HCT116 (cell line): ENCODE results near the gene SBK2. TPM values are rescaled to one million over a fixed set of nuclear protein-coding genes. Genes with fewer than 3 reads are reported as not detected.

Experiments used
- ATAC-seq: fragments of 200-7000 bp; cut with Tn5 transposase; 2 replicates; pipeline ENCODE4 v1.9.1; 2020; ENCODE audit warnings: mild to moderate bottlenecking, moderate library complexity
- BruUV-seq: library from RNA; stranded (reverse); fragments of 400-500 nt; replicated peaks from 2 replicates; lab custom pipeline; 2021; lab: Mats Ljungman, UMichigan
- CTCF ChIA-PET: fragments of 300-600 bp; sonication (Branson Sonifier 250); formaldehyde crosslinking; loops from one replicate; lab custom pipeline; 2021; ENCODE audit warnings: antibody characterized with exemption; lab: Charles Lee
- POLR2A ChIA-PET: fragments of 300-600, 350-600 bp; sonication (Branson Sonifier 250); formaldehyde crosslinking; loops from one replicate; lab custom pipeline; 2021; ENCODE audit warnings: antibody characterized with exemption; lab: Charles Lee
- RAD21 ChIA-PET, 2 experiments: fragments of 300-600 bp; sonication (Branson Sonifier 250); formaldehyde crosslinking; loops; one replicate each; lab custom pipeline; 2023; ENCODE audit warnings: low total read pairs in 2 of 2; ENCODE audit not compliant: uncharacterized antibody in 2 of 2, unreplicated experiment in 2 of 2, low non-redundant PET in 1 of 2; lab: Charles Lee
- DNase-seq: peaks from one replicate; pipeline ENCODE4 v3.0.0-alpha.2; 2010; ENCODE audit warnings: low read depth, low spot score
- H2AFZ ChIP-seq: fragments of 200-600 bp; shearing (Covaris generic), sonication (generic); 2 replicates; pipeline ENCODE4 v1.6.1; 2017; ENCODE audit warnings: low read depth, mixed run types, mixed read lengths, antibody characterized with exemption, low read length; ENCODE audit not compliant: poor library complexity, severe bottlenecking
- H3K27ac ChIP-seq: 2 replicates; pipeline ENCODE4 v1.5.1; 2012; ENCODE audit warnings: low read depth, low read length
- H3K27me3 ChIP-seq: fragments of 200-600 bp; sonication (generic); 2 replicates; pipeline ENCODE4 v1.6.1; 2016; ENCODE audit warnings: mixed run types, low read length, mixed read lengths; ENCODE audit not compliant: insufficient read depth
- H3K36me3 ChIP-seq, 2 experiments: fragments of 200-500 bp in 1 of 2; fragments of 200-600 bp in 1 of 2; sonication (Bioruptor generic) in 1 of 2; sonication (generic) in 1 of 2; 2 replicates each; pipeline versions ENCODE4 v1.5.1 to v1.6.1; 2014 to 2016; ENCODE audit warnings: low read length in 2 of 2, inconsistent platforms in 1 of 2, mixed read lengths in 1 of 2, mixed run types in 1 of 2; ENCODE audit not compliant: insufficient read depth in 2 of 2, control insufficient read depth in 1 of 2
- H3K4me1 ChIP-seq, 2 experiments: fragments of 200-600 bp in 1 of 2; sonication (generic) in 1 of 2; 2 replicates each; pipeline versions ENCODE4 v1.5.1 to v1.6.1; 2012 to 2017; ENCODE audit warnings: low read length in 2 of 2, inconsistent platforms in 1 of 2, mild to moderate bottlenecking in 1 of 2, mixed read lengths in 1 of 2, mixed run types in 1 of 2, moderate library complexity in 1 of 2; ENCODE audit not compliant: insufficient read depth in 2 of 2, control insufficient read depth in 1 of 2
- H3K4me2 ChIP-seq: fragments of 200-600 bp; sonication (generic); 2 replicates; pipeline ENCODE4 v1.6.1; 2017; ENCODE audit warnings: mixed run types, low read length, mixed read lengths
- H3K4me3 ChIP-seq, 2 experiments: fragments of 200-600 bp in 1 of 2; sonication (generic) in 1 of 2; replicated peaks in 1 of 2; 2 replicates each; pipeline ENCODE4 v1.5.1; 2011 to 2016; ENCODE audit warnings: low read length in 2 of 2, control low read depth in 1 of 2, low read depth in 1 of 2, mild to moderate bottlenecking in 1 of 2, mixed read lengths in 1 of 2, mixed run types in 1 of 2
- H3K79me2 ChIP-seq: fragments of 200-600 bp; sonication (generic); 2 replicates; pipeline ENCODE4 v1.6.1; 2017; ENCODE audit warnings: mild to moderate bottlenecking, mixed run types, low read length, moderate library complexity, mixed read lengths; ENCODE audit not compliant: insufficient read depth
- H3K9ac ChIP-seq: fragments of 200-600 bp; sonication (generic); 2 replicates; pipeline ENCODE4 v1.6.1; 2016; ENCODE audit warnings: low read length, mixed read lengths
- H3K9me2 ChIP-seq: fragments of 200-600 bp; sonication (generic), shearing (Covaris generic); 2 replicates; pipeline ENCODE4 v1.6.1; 2017; ENCODE audit warnings: mixed run types, mild to moderate bottlenecking, moderate library complexity; ENCODE audit not compliant: insufficient read depth
- H3K9me3 ChIP-seq, 2 experiments: fragments of 200-500 bp in 1 of 2; fragments of 200-600 bp in 1 of 2; sonication (Bioruptor generic) in 1 of 2; sonication (generic) in 1 of 2; 2 replicates each; pipeline ENCODE4 v1.6.1; 2014 to 2017; ENCODE audit warnings: low read length in 2 of 2, mixed read lengths in 2 of 2, inconsistent platforms in 1 of 2, low read depth in 1 of 2, mild to moderate bottlenecking in 1 of 2, mixed run types in 1 of 2, moderate library complexity in 1 of 2; ENCODE audit not compliant: control insufficient read depth in 1 of 2, insufficient read depth in 1 of 2
- H4K20me1 ChIP-seq: fragments of 200-600 bp; sonication (generic), shearing (Covaris generic); 2 replicates; pipeline ENCODE4 v1.6.1; 2017; ENCODE audit warnings: mixed run types, mild to moderate bottlenecking, moderate library complexity; ENCODE audit not compliant: insufficient read depth
- CBX3 ChIP-seq: IDR thresholded peaks from 2 replicates; pipeline ENCODE4 v1.6.1; 2012; ENCODE audit warnings: low read depth
- CTCF ChIP-seq, 3 experiments: fragments of 200-600 bp in 1 of 3; sonication (generic) in 1 of 3; IDR thresholded peaks in 2 of 3; conservative IDR thresholded peaks in 1 of 3; 2 replicates each; pipeline ENCODE4 v1.5.1; 2012 to 2017; ENCODE audit warnings: low read depth in 2 of 3, low read length in 2 of 3, antibody characterized with exemption in 1 of 3, borderline replicate concordance in 1 of 3, control low read depth in 1 of 3, mild to moderate bottlenecking in 1 of 3, mixed read lengths in 1 of 3, mixed run types in 1 of 3, moderate library complexity in 1 of 3; ENCODE audit not compliant: insufficient read depth in 1 of 3
- EGR1 ChIP-seq: IDR thresholded peaks from 2 replicates; pipeline ENCODE4 v1.6.1; 2012; ENCODE audit warnings: low read depth
- ELF1 ChIP-seq: IDR thresholded peaks from 2 replicates; pipeline ENCODE4 v1.6.1; 2012; ENCODE audit warnings: low read depth, borderline replicate concordance
- EZH2phosphoT487 ChIP-seq: fragments of 200-600 bp; IDR thresholded peaks from 2 replicates; pipeline ENCODE4 v1.6.1; 2018; ENCODE audit warnings: antibody characterized with exemption, borderline replicate concordance
- JUND ChIP-seq: IDR thresholded peaks from 2 replicates; pipeline ENCODE4 v1.6.1; 2012
- MAX ChIP-seq: IDR thresholded peaks from 2 replicates; pipeline ENCODE4 v1.6.1; 2012
- SP1 ChIP-seq: IDR thresholded peaks from 2 replicates; pipeline ENCODE4 v1.6.1; 2012; ENCODE audit warnings: low read depth
- ZBTB33 ChIP-seq: IDR thresholded peaks from 2 replicates; pipeline ENCODE4 v1.6.1; 2011; ENCODE audit warnings: mild to moderate bottlenecking, low read length, moderate library complexity; ENCODE audit not compliant: insufficient replicate concordance; ENCODE audit errors: extremely low read depth
- intact Hi-C: fragments of 100-400 bp; cut with micrococcal nuclease; formaldehyde crosslinking; loops from 2 replicates; pipeline ENCODE4 v1.10.0; 2022
- total RNA-seq: library from RNA; stranded (reverse); gene quantifications from one replicate; pipeline ENCODE4 v1.2.1, GENCODE V29; 2021; ENCODE audit not compliant: unreplicated experiment

SBK2 gene
- total RNA-seq, 1 experiment from 2014 or later: 0.30 TPM

GRCh38 chr19:55536366-55536765, 567 bp downstream of the SBK2 start:
- Histone ChIP-seq H4K20me1 (no peaks in the 10 kb centered on the region), H3K4me3 (no peak overlapping the region), H3K9ac (no peak overlapping the region), H2AFZ (no peak overlapping the region), H3K27me3 (no peaks in the 10 kb centered on the region), H3K4me2 (no peak overlapping the region), H3K9me3 (no peaks in the 10 kb centered on the region), H3K79me2 (no peaks in the 10 kb centered on the region), H3K4me1 (no peaks in the 10 kb centered on the region; a peak in 1 of 4 replicates), H3K36me3 (no peaks in the 10 kb centered on the region), H3K9me2 (no peaks in the 10 kb centered on the region), H3K27ac (no peak overlapping the region)
- ATAC-seq (no peak), DNase-seq (no peak)
- ChIA-PET POLR2A (interaction anchor here (1.1 kb wide), 1 partner anchor 63 kb away, joined by 3 read pairs; the partner anchor contains the start of gene FIZ1), CTCF (no interaction called here), RAD21 (no interaction called here)
- no peak for TF ChIP-seq EZH2phosphoT487
- no peak for TF ChIP-seq JUND
- no peak for TF ChIP-seq ZBTB33
- TF ChIP-seq CTCF (IDR thresholded peaks at IDR 0.05 in 2 of 3, conservative IDR thresholded peaks at IDR 0.05 in 1 of 3; ENCODE audit: borderline replicate concordance in 1 of 3, insufficient read depth in 1 of 3, low read depth in 2 of 3, low read length in 2 of 3): no peak
- TF ChIP-seq EGR1: no peak
- no peak for TF ChIP-seq CBX3
- no peak for TF ChIP-seq MAX
- no peak for TF ChIP-seq ELF1
- TF ChIP-seq SP1: no peak
- intact Hi-C loops: no loop called here
- no TSS peak for BruUV-seq
